PFSK-1 (cell line): ENCODE data around the gene PLB1.

Source experiments
- TAF1 ChIP-seq: IDR thresholded peaks from 2 replicates; pipeline ENCODE4 v1.6.1; 2012; ENCODE audit warnings: low read length, control low read depth, borderline replicate concordance; ENCODE audit not compliant: insufficient read depth
- TF ChIP-seq, protein P1 (sequence below), 2 experiments: IDR thresholded peaks; 2 replicates each; pipeline versions ENCODE4 v1.6.1 to v1.8.0; 2011 to 2012; ENCODE audit warnings: low read depth in 2 of 2, low read length in 2 of 2, control low read depth in 1 of 2, inconsistent platforms in 1 of 2, mild to moderate bottlenecking in 1 of 2, moderate library complexity in 1 of 2; ENCODE audit not compliant: insufficient read depth in 1 of 2

DNA sequence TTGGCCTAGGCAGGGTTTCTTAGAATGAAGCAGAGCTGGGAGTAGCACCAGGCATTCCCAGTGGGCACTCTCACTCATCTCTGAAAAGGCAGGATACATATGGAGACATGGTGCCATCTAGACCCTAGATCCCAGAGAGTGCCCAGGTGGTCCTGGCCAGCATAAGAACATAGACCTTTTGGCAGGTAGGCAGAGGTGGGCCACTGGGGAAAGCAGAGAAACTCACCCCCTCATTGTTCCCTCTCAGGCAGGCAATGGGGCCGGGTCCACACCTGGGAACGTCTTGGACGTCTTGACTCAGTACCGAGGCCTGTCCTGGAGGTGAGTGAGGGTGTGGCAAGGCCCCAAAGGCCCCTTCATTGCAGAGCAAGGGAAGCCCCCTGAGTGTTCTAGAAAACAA is 69.2 kb downstream of the PLB1 start:
- no peak for TF ChIP-seq TAF1
- TF ChIP-seq, protein P1, sequence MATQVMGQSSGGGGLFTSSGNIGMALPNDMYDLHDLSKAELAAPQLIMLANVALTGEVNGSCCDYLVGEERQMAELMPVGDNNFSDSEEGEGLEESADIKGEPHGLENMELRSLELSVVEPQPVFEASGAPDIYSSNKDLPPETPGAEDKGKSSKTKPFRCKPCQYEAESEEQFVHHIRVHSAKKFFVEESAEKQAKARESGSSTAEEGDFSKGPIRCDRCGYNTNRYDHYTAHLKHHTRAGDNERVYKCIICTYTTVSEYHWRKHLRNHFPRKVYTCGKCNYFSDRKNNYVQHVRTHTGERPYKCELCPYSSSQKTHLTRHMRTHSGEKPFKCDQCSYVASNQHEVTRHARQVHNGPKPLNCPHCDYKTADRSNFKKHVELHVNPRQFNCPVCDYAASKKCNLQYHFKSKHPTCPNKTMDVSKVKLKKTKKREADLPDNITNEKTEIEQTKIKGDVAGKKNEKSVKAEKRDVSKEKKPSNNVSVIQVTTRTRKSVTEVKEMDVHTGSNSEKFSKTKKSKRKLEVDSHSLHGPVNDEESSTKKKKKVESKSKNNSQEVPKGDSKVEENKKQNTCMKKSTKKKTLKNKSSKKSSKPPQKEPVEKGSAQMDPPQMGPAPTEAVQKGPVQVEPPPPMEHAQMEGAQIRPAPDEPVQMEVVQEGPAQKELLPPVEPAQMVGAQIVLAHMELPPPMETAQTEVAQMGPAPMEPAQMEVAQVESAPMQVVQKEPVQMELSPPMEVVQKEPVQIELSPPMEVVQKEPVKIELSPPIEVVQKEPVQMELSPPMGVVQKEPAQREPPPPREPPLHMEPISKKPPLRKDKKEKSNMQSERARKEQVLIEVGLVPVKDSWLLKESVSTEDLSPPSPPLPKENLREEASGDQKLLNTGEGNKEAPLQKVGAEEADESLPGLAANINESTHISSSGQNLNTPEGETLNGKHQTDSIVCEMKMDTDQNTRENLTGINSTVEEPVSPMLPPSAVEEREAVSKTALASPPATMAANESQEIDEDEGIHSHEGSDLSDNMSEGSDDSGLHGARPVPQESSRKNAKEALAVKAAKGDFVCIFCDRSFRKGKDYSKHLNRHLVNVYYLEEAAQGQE (IDR thresholded peaks at IDR 0.05; ENCODE audit: insufficient read depth in 1 of 2, low read depth in 2 of 2, low read length in 2 of 2): no peak
